ENCODE results near the gene HOXA4. TPM values are rescaled to one million over a fixed set of nuclear protein-coding genes. Genes with fewer than 3 reads are reported as not detected.

The HOXA4 gene
- total and polyA plus RNA-seq, 10 of the 15 experiments (the other 5 are each of a cell fraction or from before 2014, with no cell fraction given) = 0.07 TPM; not detected in 9

DNA sequence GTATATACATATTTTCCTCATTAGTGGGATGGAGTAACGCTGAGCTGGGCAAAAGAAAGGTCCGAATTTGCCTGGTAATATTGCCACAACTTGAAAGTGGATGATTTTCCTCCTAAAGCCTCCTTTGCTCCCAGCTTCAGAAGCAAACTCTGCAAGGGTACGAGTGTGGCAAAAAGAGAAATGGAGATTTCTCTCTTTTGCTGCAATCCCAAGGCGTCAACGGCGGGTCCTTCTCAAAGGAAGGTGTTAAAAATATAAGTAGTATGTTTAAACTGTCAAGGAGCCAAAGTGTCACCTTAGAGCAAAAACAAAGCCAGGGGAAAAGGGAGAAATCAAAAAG, 15.7 kb downstream of the HOXA4 start:
- ChIA-PET POLR2A (no interaction called here), CTCF (no interaction called here), RAD21 (ENCODE audit: unreplicated experiment) (interaction anchor here (1.4 kb wide), 1 partner anchor 260 kb away, joined by 3 read pairs; no protein-coding TSS in a partner anchor), SMC1A (ENCODE audit: uncharacterized antibody, unreplicated experiment) (no interaction called here)
- intact Hi-C loops (cut with micrococcal nuclease; ENCODE audit: unreplicated experiment) (no loop called here), in situ Hi-C loops (cut with MboI) (no loop called here)
- Histone ChIP-seq H4K20me1 (ENCODE audit: control insufficient read depth, insufficient read depth) (no peaks in the 10 kb centered on the region; the same call in 1 of the 2 replicates), H3K36me3 (ENCODE audit: control insufficient read depth in 2 of 2, insufficient read depth in 2 of 2, low read length in 1 of 2) (no peaks in the 10 kb centered on the region), H3K9me3 (replicated peaks; ENCODE audit: control insufficient read depth, insufficient read depth, low read length) (no peaks in the 10 kb centered on the region), H3K9ac (ENCODE audit: control insufficient read depth, insufficient read depth, low read length) (no peak overlapping the region), H3K4me3 (no peak overlapping the region), H3K79me2 (ENCODE audit: control insufficient read depth, insufficient read depth, low read length) (no peaks in the 10 kb centered on the region), H3K4me1 (ENCODE audit: control insufficient read depth, insufficient read depth, low read length) (no peaks in the 10 kb centered on the region), H3K27me3 (replicated peaks in 1 of 2; ENCODE audit: control insufficient read depth in 2 of 2, insufficient read depth in 2 of 2, low read length in 1 of 2) (no peaks in the 10 kb centered on the region), H2AFZ (ENCODE audit: control insufficient read depth, low read depth, low read length) (no peak overlapping the region), H3K4me2 (ENCODE audit: control insufficient read depth, insufficient read depth) (no peak overlapping the region), H3K27ac (ENCODE audit: control insufficient read depth, insufficient read depth) (no peak overlapping the region)
- FAIRE-seq (no peak), ATAC-seq (no peak), DNase-seq (ENCODE audit: low read depth, low spot score) (no peak)
- 75% methylated on average over 6 of the region's 6 CpGs for WGBS (ENCODE audit: insufficient coverage, insufficient replicate concordance, low lambda C conversion rate, missing lambda C conversion rate)
- BruUV-seq (replicated peaks) = no TSS peak
- no peak for TF ChIP-seq SREBF1 (IDR thresholded peaks at IDR 0.05; ENCODE audit: low read length)
- TF ChIP-seq, protein P1, sequence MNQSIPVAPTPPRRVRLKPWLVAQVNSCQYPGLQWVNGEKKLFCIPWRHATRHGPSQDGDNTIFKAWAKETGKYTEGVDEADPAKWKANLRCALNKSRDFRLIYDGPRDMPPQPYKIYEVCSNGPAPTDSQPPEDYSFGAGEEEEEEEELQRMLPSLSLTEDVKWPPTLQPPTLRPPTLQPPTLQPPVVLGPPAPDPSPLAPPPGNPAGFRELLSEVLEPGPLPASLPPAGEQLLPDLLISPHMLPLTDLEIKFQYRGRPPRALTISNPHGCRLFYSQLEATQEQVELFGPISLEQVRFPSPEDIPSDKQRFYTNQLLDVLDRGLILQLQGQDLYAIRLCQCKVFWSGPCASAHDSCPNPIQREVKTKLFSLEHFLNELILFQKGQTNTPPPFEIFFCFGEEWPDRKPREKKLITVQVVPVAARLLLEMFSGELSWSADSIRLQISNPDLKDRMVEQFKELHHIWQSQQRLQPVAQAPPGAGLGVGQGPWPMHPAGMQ (IDR thresholded peaks at IDR 0.05; ENCODE audit: borderline replicate concordance) = no peak
- TF ChIP-seq BACH1 (IDR thresholded peaks at IDR 0.05; ENCODE audit: borderline replicate concordance) = no peak
- no peak for TF ChIP-seq NFXL1 (IDR thresholded peaks at IDR 0.05; ENCODE audit: borderline replicate concordance)
- TF ChIP-seq, protein P2, sequence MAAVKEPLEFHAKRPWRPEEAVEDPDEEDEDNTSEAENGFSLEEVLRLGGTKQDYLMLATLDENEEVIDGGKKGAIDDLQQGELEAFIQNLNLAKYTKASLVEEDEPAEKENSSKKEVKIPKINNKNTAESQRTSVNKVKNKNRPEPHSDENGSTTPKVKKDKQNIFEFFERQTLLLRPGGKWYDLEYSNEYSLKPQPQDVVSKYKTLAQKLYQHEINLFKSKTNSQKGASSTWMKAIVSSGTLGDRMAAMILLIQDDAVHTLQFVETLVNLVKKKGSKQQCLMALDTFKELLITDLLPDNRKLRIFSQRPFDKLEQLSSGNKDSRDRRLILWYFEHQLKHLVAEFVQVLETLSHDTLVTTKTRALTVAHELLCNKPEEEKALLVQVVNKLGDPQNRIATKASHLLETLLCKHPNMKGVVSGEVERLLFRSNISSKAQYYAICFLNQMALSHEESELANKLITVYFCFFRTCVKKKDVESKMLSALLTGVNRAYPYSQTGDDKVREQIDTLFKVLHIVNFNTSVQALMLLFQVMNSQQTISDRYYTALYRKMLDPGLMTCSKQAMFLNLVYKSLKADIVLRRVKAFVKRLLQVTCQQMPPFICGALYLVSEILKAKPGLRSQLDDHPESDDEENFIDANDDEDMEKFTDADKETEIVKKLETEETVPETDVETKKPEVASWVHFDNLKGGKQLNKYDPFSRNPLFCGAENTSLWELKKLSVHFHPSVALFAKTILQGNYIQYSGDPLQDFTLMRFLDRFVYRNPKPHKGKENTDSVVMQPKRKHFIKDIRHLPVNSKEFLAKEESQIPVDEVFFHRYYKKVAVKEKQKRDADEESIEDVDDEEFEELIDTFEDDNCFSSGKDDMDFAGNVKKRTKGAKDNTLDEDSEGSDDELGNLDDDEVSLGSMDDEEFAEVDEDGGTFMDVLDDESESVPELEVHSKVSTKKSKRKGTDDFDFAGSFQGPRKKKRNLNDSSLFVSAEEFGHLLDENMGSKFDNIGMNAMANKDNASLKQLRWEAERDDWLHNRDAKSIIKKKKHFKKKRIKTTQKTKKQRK (IDR thresholded peaks at IDR 0.05; ENCODE audit: low read depth, low read length) = no peak
- TF ChIP-seq, protein P3, sequence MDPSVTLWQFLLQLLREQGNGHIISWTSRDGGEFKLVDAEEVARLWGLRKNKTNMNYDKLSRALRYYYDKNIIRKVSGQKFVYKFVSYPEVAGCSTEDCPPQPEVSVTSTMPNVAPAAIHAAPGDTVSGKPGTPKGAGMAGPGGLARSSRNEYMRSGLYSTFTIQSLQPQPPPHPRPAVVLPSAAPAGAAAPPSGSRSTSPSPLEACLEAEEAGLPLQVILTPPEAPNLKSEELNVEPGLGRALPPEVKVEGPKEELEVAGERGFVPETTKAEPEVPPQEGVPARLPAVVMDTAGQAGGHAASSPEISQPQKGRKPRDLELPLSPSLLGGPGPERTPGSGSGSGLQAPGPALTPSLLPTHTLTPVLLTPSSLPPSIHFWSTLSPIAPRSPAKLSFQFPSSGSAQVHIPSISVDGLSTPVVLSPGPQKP (IDR thresholded peaks at IDR 0.05; ENCODE audit: low read depth, low read length) = no peak
- no peak for TF ChIP-seq TCF7 (IDR thresholded peaks at IDR 0.05; ENCODE audit: borderline replicate concordance)
- no peak for TF ChIP-seq YBX1 (IDR thresholded peaks at IDR 0.05)
- no peak for TF ChIP-seq ZNF217 (IDR thresholded peaks at IDR 0.05)
- TF ChIP-seq RBBP5 (conservative IDR thresholded peaks at IDR 0.05) = no peak
- TF ChIP-seq RCOR1 (conservative IDR thresholded peaks at IDR 0.05; ENCODE audit: low read depth, low read length) = no peak
- TF ChIP-seq STAT3 (IDR thresholded peaks at IDR 0.05; ENCODE audit: low read depth, low read length) = no peak
- TF ChIP-seq, protein P4, sequence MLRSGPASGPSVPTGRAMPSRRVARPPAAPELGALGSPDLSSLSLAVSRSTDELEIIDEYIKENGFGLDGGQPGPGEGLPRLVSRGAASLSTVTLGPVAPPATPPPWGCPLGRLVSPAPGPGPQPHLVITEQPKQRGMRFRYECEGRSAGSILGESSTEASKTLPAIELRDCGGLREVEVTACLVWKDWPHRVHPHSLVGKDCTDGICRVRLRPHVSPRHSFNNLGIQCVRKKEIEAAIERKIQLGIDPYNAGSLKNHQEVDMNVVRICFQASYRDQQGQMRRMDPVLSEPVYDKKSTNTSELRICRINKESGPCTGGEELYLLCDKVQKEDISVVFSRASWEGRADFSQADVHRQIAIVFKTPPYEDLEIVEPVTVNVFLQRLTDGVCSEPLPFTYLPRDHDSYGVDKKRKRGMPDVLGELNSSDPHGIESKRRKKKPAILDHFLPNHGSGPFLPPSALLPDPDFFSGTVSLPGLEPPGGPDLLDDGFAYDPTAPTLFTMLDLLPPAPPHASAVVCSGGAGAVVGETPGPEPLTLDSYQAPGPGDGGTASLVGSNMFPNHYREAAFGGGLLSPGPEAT (IDR thresholded peaks at IDR 0.05; ENCODE audit: low read depth) = no peak
- no peak for TF ChIP-seq TARDBP (IDR thresholded peaks at IDR 0.05; ENCODE audit: borderline replicate concordance)
- TF ChIP-seq NRF1 (conservative IDR thresholded peaks at IDR 0.05; ENCODE audit: low read depth, low read length) = no peak
- TF ChIP-seq, protein P5, sequence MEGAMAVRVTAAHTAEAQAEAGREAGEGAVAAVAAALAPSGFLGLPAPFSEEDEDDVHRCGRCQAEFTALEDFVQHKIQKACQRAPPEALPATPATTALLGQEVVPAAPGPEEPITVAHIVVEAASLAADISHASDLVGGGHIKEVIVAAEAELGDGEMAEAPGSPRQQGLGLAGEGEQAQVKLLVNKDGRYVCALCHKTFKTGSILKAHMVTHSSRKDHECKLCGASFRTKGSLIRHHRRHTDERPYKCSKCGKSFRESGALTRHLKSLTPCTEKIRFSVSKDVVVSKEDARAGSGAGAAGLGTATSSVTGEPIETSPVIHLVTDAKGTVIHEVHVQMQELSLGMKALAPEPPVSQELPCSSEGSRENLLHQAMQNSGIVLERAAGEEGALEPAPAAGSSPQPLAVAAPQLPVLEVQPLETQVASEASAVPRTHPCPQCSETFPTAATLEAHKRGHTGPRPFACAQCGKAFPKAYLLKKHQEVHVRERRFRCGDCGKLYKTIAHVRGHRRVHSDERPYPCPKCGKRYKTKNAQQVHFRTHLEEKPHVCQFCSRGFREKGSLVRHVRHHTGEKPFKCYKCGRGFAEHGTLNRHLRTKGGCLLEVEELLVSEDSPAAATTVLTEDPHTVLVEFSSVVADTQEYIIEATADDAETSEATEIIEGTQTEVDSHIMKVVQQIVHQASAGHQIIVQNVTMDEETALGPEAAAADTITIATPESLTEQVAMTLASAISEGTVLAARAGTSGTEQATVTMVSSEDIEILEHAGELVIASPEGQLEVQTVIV (IDR thresholded peaks at IDR 0.05; ENCODE audit: borderline replicate concordance, partially characterized antibody) = no peak
